B cell (primary cell): ENCODE results near the gene EPB41L1. TPM values are rescaled to one million over a fixed set of nuclear protein-coding genes. Genes with fewer than 3 reads are reported as not detected.

Experiments
- ATAC-seq: fragments of 200-7000 bp; cut with Tn5 transposase; one replicate; pipeline ENCODE4 v1.10.0; 2021; ENCODE audit warnings: low read depth, mild to moderate bottlenecking, moderate number of reproducible peaks, moderate library complexity
- CTCF ChIA-PET: fragments of 350-600 bp; sonication (Branson Sonifier 250); formaldehyde crosslinking; loops from one replicate; lab custom pipeline; 2021; ENCODE audit warnings: antibody characterized with exemption, inconsistent platforms; lab: Charles Lee
- POLR2A ChIA-PET: fragments of 350-600 bp; sonication (Branson Sonifier 250); formaldehyde crosslinking; loops from one replicate; lab custom pipeline; 2021; ENCODE audit warnings: antibody characterized with exemption; lab: Charles Lee
- DNase-seq: peaks from one replicate; pipeline ENCODE4 v3.0.0; 2013
- H2AFZ ChIP-seq: 2 replicates; pipeline ENCODE4 v1.6.1; 2012; ENCODE audit warnings: mild to moderate bottlenecking, low read depth, low read length; ENCODE audit not compliant: insufficient read depth, poor library complexity, severe bottlenecking
- H3K27ac ChIP-seq, 2 donors: 1 replicate in 1 of 2; 2 replicates in 1 of 2; pipeline ENCODE4 v1.5.1; 2012 to 2013; ENCODE audit warnings: low read length in 2 of 2, mild to moderate bottlenecking in 2 of 2, moderate library complexity in 1 of 2
- H3K27me3 ChIP-seq, 4 experiments: fragments of 200-600 bp in 1 of 4; sonication (generic) in 1 of 4; replicated peaks in 1 of 4; 1 replicate in 2 of 4; 2 replicates in 2 of 4; pipeline versions ENCODE4 v1.6.1 to v1.7.0; 2013 to 2016; ENCODE audit warnings: low read length in 3 of 4, mild to moderate bottlenecking in 2 of 4, mixed read lengths in 1 of 4, moderate library complexity in 1 of 4; ENCODE audit not compliant: insufficient read depth in 4 of 4, control insufficient read depth in 3 of 4; ENCODE audit errors: control extremely low read depth in 1 of 4
- H3K36me3 ChIP-seq, 2 experiments: replicated peaks in 1 of 2; 1 replicate in 1 of 2; 2 replicates in 1 of 2; pipeline versions ENCODE4 v1.6.1 to v1.7.1; 2013; ENCODE audit warnings: low read length in 1 of 2; ENCODE audit not compliant: insufficient read depth in 2 of 2, control insufficient read depth in 1 of 2; ENCODE audit errors: control extremely low read depth in 1 of 2, extremely low read depth in 1 of 2
- H3K4me1 ChIP-seq, 2 donors: fragments of 200-600 bp in 1 of 2; sonication (generic) in 1 of 2; 1 replicate in 1 of 2; 2 replicates in 1 of 2; pipeline versions ENCODE4 v1.5.1 to v1.6.1; 2013 to 2017; ENCODE audit warnings: low read length in 2 of 2; ENCODE audit not compliant: control insufficient read depth in 2 of 2, insufficient read depth in 2 of 2
- H3K4me2 ChIP-seq: replicated peaks from 2 replicates; pipeline ENCODE3; 2012; ENCODE audit warnings: mild to moderate bottlenecking, low read depth, low read length; ENCODE audit not compliant: poor library complexity, severe bottlenecking
- H3K4me3 ChIP-seq, 5 experiments: fragments of 200-600 bp in 1 of 5; sonication (generic) in 1 of 5; 1 replicate in 3 of 5; 2 replicates in 2 of 5; pipeline versions ENCODE4 v1.5.1 to v1.7.0; 2011 to 2016; ENCODE audit warnings: low read length in 4 of 5, mild to moderate bottlenecking in 4 of 5, low read depth in 2 of 5, control low read depth in 1 of 5, moderate library complexity in 1 of 5; ENCODE audit not compliant: insufficient read depth in 1 of 5; ENCODE audit errors: control extremely low read depth in 1 of 5, extremely low read depth in 1 of 5
- H3K79me2 ChIP-seq: fragments of 200-600 bp; sonication (generic); one replicate; pipeline ENCODE4 v1.6.0; 2016; ENCODE audit warnings: low read length; ENCODE audit not compliant: control insufficient read depth, insufficient read depth
- H3K9ac ChIP-seq: fragments of 200-600 bp; sonication (generic); 2 replicates; pipeline ENCODE4 v1.6.1; 2017; ENCODE audit warnings: mild to moderate bottlenecking, low read length, moderate library complexity
- H3K9me3 ChIP-seq, 3 donors: one replicate each; pipeline versions ENCODE4 v1.6.1 to v1.7.1; 2013; ENCODE audit warnings: low read length in 2 of 3; ENCODE audit not compliant: control insufficient read depth in 2 of 3, insufficient read depth in 1 of 3; ENCODE audit errors: control extremely low read depth in 1 of 3
- H4K20me1 ChIP-seq: 2 replicates; pipeline ENCODE4 v1.6.0; 2012; ENCODE audit warnings: mild to moderate bottlenecking, low read length; ENCODE audit not compliant: insufficient read depth, control insufficient read depth, poor library complexity, severe bottlenecking
- H3K27ac Mint-ChIP-seq: one replicate; pipeline ENCODE4 v1.8.0; 2021; ENCODE audit warnings: mixed read lengths
- H3K27me3 Mint-ChIP-seq: one replicate; pipeline ENCODE4 v1.8.0; 2021; ENCODE audit warnings: mixed read lengths
- H3K4me1 Mint-ChIP-seq: one replicate; pipeline ENCODE4 v1.8.0; 2021; ENCODE audit warnings: mixed read lengths
- H3K4me3 Mint-ChIP-seq: one replicate; pipeline ENCODE4 v1.8.0; 2021; ENCODE audit warnings: mixed read lengths
- H3K9me3 Mint-ChIP-seq: one replicate; pipeline ENCODE4 v1.8.0; 2022; ENCODE audit warnings: mixed read lengths; ENCODE audit not compliant: insufficient read depth
- CTCF ChIP-seq: fragments of 200-600 bp; IDR thresholded peaks from one replicate; pipeline ENCODE4 v1.8.0; 2022; ENCODE audit warnings: antibody characterized with exemption, mild to moderate bottlenecking
- EZH2 ChIP-seq: IDR thresholded peaks from 2 replicates; pipeline ENCODE4 v1.6.1; 2012; ENCODE audit warnings: borderline replicate concordance, low read depth, mild to moderate bottlenecking, moderate library complexity, low read length; ENCODE audit not compliant: insufficient read depth, poor library complexity, severe bottlenecking
- WGBS: methylation state at CpG from one replicate; pipeline ENCODE4 v1.1.5; 2013; ENCODE audit warnings: missing lambda C conversion rate; ENCODE audit not compliant: insufficient coverage; 5-methylcytosine and 5-hydroxymethylcytosine counted together
- intact Hi-C: fragments of 100-400 bp; cut with micrococcal nuclease; formaldehyde crosslinking; loops from one replicate; pipeline ENCODE4 v1.10.0; 2022
- polyA plus RNA-seq: library from polyadenylated mRNA; depleted of rRNA; stranded (reverse); fragments of >200 nt; gene quantifications from 2 replicates; pipeline ENCODE4 v1.2.3, GENCODE V29; 2012
- total RNA-seq, 2 donors: library from RNA; stranded (reverse); fragments of 120-200 nt in 1 of 2; gene quantifications; 1 replicate in 1 of 2; 2 replicates in 1 of 2; pipeline versions ENCODE4 v1.2.3 to v1.2.4, GENCODE V29; 2013 to 2022

The EPB41L1 gene
- total and polyA plus RNA-seq, 2 donors (not counting 1 experiment from before 2014, with no cell fraction given), result 0.12 to 1.3 TPM

DNA sequence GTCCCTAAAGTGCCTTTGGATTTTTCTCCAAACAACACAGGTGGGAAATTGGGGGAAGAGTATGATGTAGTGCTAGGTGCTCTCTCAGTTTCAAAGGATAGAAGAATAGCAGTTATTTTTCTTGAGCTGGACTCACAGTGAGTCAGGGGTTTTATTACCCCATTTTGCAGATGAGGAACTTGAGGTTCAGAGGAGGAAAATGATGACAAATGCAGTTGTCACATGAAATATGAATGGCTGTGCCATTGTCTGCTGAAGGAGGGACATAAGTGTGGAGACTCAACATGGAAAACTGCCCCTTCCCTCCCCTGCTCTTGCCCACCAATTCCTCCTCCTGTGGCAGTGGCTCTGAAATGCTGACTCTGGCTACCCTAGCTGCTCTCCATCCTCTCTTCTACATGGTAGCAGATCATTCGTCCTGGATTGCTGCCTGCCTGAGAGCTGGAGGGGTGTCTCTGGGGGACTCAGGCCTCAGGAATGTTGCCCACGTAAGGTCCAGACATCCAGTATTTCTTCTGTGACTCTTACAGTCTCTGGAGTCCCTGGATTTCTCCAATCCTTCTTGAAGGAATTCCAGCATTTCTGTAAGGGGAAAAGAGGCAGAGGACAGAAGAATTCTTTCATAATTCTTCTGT is 37.6 kb upstream of the EPB41L1 start:
- TF ChIP-seq CTCF, result no peak
- no peak for TF ChIP-seq EZH2
- Histone ChIP-seq H3K27ac (no peak overlapping the region), H3K9ac (no peak overlapping the region), H3K79me2 (no peaks in the 10 kb centered on the region), H3K4me2 (no peak overlapping the region), H2AFZ (no peak overlapping the region), H3K9me3 (no peaks in the 10 kb centered on the region), H3K36me3 (no peaks in the 10 kb centered on the region), H3K27me3 (no peaks in the 10 kb centered on the region), H3K4me1 (peaks cover 9 to 15% of the 10 kb centered on the region in 2 donors), H4K20me1 (no peaks in the 10 kb centered on the region), H3K4me3 (no peak overlapping the region)
- Mint-ChIP-seq H3K4me1 (peaks cover 19% of the 10 kb centered on the region), H3K9me3 (no peaks in the 10 kb centered on the region), H3K4me3 (no peak overlapping the region), H3K27me3 (peaks cover 13% of the 10 kb centered on the region), H3K27ac (no peak overlapping the region)
- no peak for DNase-seq
- 90% methylated on average over 2 of the region's 2 CpGs for WGBS
- no peak for ATAC-seq
- ChIA-PET CTCF (interaction anchor here (5.5 to 5.8 kb wide), 2 partner anchors 21 to 123 kb away, joined by 25 to 33 read pairs; no protein-coding TSS in a partner anchor), POLR2A (no interaction called here)
- intact Hi-C loops, result no loop called here

GRCh38 chr20:36117638-36118037 is 36.9 kb upstream of the EPB41L1 start:
- CTCF ChIA-PET, result interaction anchor here (5.8 kb wide), 1 partner anchor 20 kb away, joined by 25 read pairs; no protein-coding TSS in a partner anchor

More at GRCh38 chr20:36117638-36118037, 36.9 kb upstream of the EPB41L1 start:
- Histone ChIP-seq H3K36me3 (no peaks in the 10 kb centered on the region), H3K27ac (no peak overlapping the region), H3K79me2 (no peaks in the 10 kb centered on the region), H3K9me3 (no peaks in the 10 kb centered on the region), H3K27me3 (no peaks in the 10 kb centered on the region), H3K9ac (no peak overlapping the region), H3K4me3 (no peak overlapping the region), H3K4me2 (no peak overlapping the region), H3K4me1 (peaks cover 9 to 15% of the 10 kb centered on the region in 2 donors), H2AFZ (no peak overlapping the region), H4K20me1 (no peaks in the 10 kb centered on the region)
- no peak overlapping the region for H3K27ac Mint-ChIP-seq
- DNase-seq (no peak), ATAC-seq (no peak)
- no peak for TF ChIP-seq EZH2
- no peak for TF ChIP-seq CTCF
- intact Hi-C loops, result no loop called here
- peaks cover 19% of the 10 kb centered on the region for H3K4me1 Mint-ChIP-seq
- POLR2A ChIA-PET, result no interaction called here
- H3K4me3 Mint-ChIP-seq, result no peak overlapping the region
- H3K9me3 Mint-ChIP-seq, result no peaks in the 10 kb centered on the region
- peaks cover 13% of the 10 kb centered on the region for H3K27me3 Mint-ChIP-seq
